Naive thymus-derived CD8-positive, alpha-beta T cell (primary cell): Measurements from ENCODE around the gene RDH12. TPM values are rescaled to one million over a fixed set of nuclear protein-coding genes. Genes with fewer than 3 reads are reported as not detected.
"Not testable (repeated sequence)": the region's sequence is repeated elsewhere in the genome, so short reads cannot be mapped to it uniquely, and the experiment has no call there.

Experiments used
- ATAC-seq, 2 donors: fragments of 150-1000 bp; cut with Tn5 transposase in 1 of 2; sonication (Bioruptor Pico), chemical (Tn5 transposase) in 1 of 2; 1 replicate in 1 of 2; 2 replicates in 1 of 2; pipeline ENCODE4 v1.10.0; 2021; ENCODE audit warnings: mild to moderate bottlenecking in 2 of 2, moderate library complexity in 2 of 2
- POLR2A ChIA-PET: fragments of 350-600 bp; sonication (Branson Sonifier 250); formaldehyde crosslinking; loops from one replicate; lab custom pipeline; 2021; ENCODE audit warnings: antibody characterized with exemption; lab: Charles Lee
- DNase-seq, 10 donors: peaks; one replicate each; pipeline versions ENCODE4 v3.0.0 to v3.0.0-alpha.2; 2020 to 2022
- H3K27ac Mint-ChIP-seq, 10 donors: one replicate each; pipeline ENCODE4 v1.8.0; 2020 to 2022; ENCODE audit warnings: mild to moderate bottlenecking in 10 of 10, mixed read lengths in 10 of 10, moderate library complexity in 4 of 10, inconsistent platforms in 1 of 10
- H3K27me3 Mint-ChIP-seq, 5 donors: one replicate each; pipeline ENCODE4 v1.8.0; 2021 to 2022; ENCODE audit warnings: mixed read lengths in 5 of 5
- H3K36me3 Mint-ChIP-seq, 3 donors: one replicate each; pipeline ENCODE4 v1.8.0; 2020 to 2022; ENCODE audit warnings: mixed read lengths in 3 of 3, mild to moderate bottlenecking in 2 of 3, inconsistent platforms in 1 of 3
- H3K4me1 Mint-ChIP-seq, 4 donors: one replicate each; pipeline ENCODE4 v1.8.0; 2021 to 2022; ENCODE audit warnings: mixed read lengths in 4 of 4
- H3K4me3 Mint-ChIP-seq, 10 donors: one replicate each; pipeline ENCODE4 v1.8.0; 2020 to 2022; ENCODE audit warnings: mild to moderate bottlenecking in 10 of 10, mixed read lengths in 10 of 10, moderate library complexity in 6 of 10, inconsistent platforms in 1 of 10
- H3K9me3 Mint-ChIP-seq, 9 donors: one replicate each; pipeline ENCODE4 v1.8.0; 2020 to 2022; ENCODE audit warnings: mixed read lengths in 9 of 9, mild to moderate bottlenecking in 3 of 9, inconsistent platforms in 1 of 9, moderate library complexity in 1 of 9
- polyA plus RNA-seq, 3 donors: library from polyadenylated mRNA; unstranded; fragments of 300-500 nt; fragmentation: Illumina TruSeq; gene quantifications; one replicate each; pipeline ENCODE4 v1.2.3, GENCODE V29; 2021
- total RNA-seq, 8 experiments: library from RNA in 2 of 8; stranded (reverse) in 2 of 8; gene quantifications; one replicate each; pipeline ENCODE4 v1.2.3 and lab custom pipeline; 2021 to 2026

RDH12 gene
- total and polyA plus RNA-seq, 5 experiments from 2014 or later: not detected

GRCh38 chr14:67709796-67710195 is 8.1 kb downstream of the RDH12 start:
- H3K4me3 Mint-ChIP-seq, DNase-seq, H3K4me1 Mint-ChIP-seq, H3K27ac Mint-ChIP-seq, H3K27me3 Mint-ChIP-seq, ATAC-seq, POLR2A ChIA-PET: not testable (repeated sequence)
- Mint-ChIP-seq H3K36me3 (peaks cover 0 to 11% (median 4%) of the 10 kb centered on the region in 3 donors), H3K9me3 (peaks cover 0 to 23% (median 2%) of the 10 kb centered on the region in 9 donors)

- peaks cover 0 to 23% (median 2%) of the 10 kb centered on the region in 9 donors for H3K9me3 Mint-ChIP-seq
- DNase-seq (no peak), ATAC-seq (no peak)
- POLR2A ChIA-PET: no interaction called here
- H3K27me3 Mint-ChIP-seq: peaks cover 0 to 5% (median 0%) of the 10 kb centered on the region in 5 donors
- H3K4me3 Mint-ChIP-seq: no peak overlapping the region
- H3K4me1 Mint-ChIP-seq: no peaks in the 10 kb centered on the region
- peaks cover 0 to 11% (median 4%) of the 10 kb centered on the region in 3 donors for H3K36me3 Mint-ChIP-seq
- H3K27ac Mint-ChIP-seq: no peak overlapping the region
Measured at GRCh38 chr14:67710209-67710608, 8.5 kb downstream of the RDH12 start.

GRCh38 chr14:67717048-67717447 is 15.4 kb downstream of the RDH12 start:
- POLR2A ChIA-PET: no interaction called here
- ATAC-seq (no peak), DNase-seq (no peak)
- Mint-ChIP-seq H3K9me3 (no peaks in the 10 kb centered on the region), H3K4me1 (peaks cover 0 to 2% (median 0%) of the 10 kb centered on the region in 4 donors), H3K27me3 (peaks cover 8 to 15% (median 13%) of the 10 kb centered on the region in 5 donors), H3K4me3 (no peak overlapping the region), H3K27ac (no peak overlapping the region), H3K36me3 (no peaks in the 10 kb centered on the region)

- ATAC-seq (no peak), DNase-seq (no peak)
- peaks cover 0 to 12% (median 6%) of the 10 kb centered on the region in 4 donors for H3K4me1 Mint-ChIP-seq
- H3K27ac Mint-ChIP-seq: no peak overlapping the region
- H3K4me3 Mint-ChIP-seq: peak overlapping the region in 1 of 10 donors; percentile 31
- H3K36me3 Mint-ChIP-seq: no peaks in the 10 kb centered on the region
- no peaks in the 10 kb centered on the region for H3K9me3 Mint-ChIP-seq
- POLR2A ChIA-PET: no interaction called here
- peaks cover 16 to 27% (median 24%) of the 10 kb centered on the region in 5 donors for H3K27me3 Mint-ChIP-seq
Measured at GRCh38 chr14:67718265-67718664, 16.6 kb downstream of the RDH12 start.

- H3K27me3 Mint-ChIP-seq: peaks cover 21 to 38% (median 32%) of the 10 kb centered on the region in 5 donors
- DNase-seq, H3K4me3 Mint-ChIP-seq, H3K9me3 Mint-ChIP-seq, POLR2A ChIA-PET, H3K36me3 Mint-ChIP-seq, H3K27ac Mint-ChIP-seq, ATAC-seq: not testable (repeated sequence)
- H3K4me1 Mint-ChIP-seq: peaks cover 0 to 12% (median 6%) of the 10 kb centered on the region in 4 donors
Measured at GRCh38 chr14:67719385-67719784, 17.7 kb downstream of the RDH12 start.

- POLR2A ChIA-PET: no interaction called here
- no peak overlapping the region for H3K4me3 Mint-ChIP-seq
Measured at GRCh38 chr14:67719866-67720265, 18.2 kb downstream of the RDH12 start.

GRCh38 chr14:67721875-67722274 is 20.2 kb downstream of the RDH12 start:
- Mint-ChIP-seq H3K36me3 (no peaks in the 10 kb centered on the region), H3K4me3 (no peak overlapping the region)

More at GRCh38 chr14:67719866-67720265, 18.2 kb downstream of the RDH12 start:
- ATAC-seq (no peak), DNase-seq (no peak)
- H3K27ac Mint-ChIP-seq: no peak overlapping the region
- peaks cover 22 to 40% (median 35%) of the 10 kb centered on the region in 5 donors for H3K27me3 Mint-ChIP-seq
- no peaks in the 10 kb centered on the region for H3K36me3 Mint-ChIP-seq
- H3K4me1 Mint-ChIP-seq: peaks cover 0 to 12% (median 6%) of the 10 kb centered on the region in 4 donors
- H3K9me3 Mint-ChIP-seq: peaks cover 0 to 2% (median 0%) of the 10 kb centered on the region in 9 donors

GRCh38 chr14:67722293-67722692 is 20.6 kb downstream of the RDH12 start:
- no peak for DNase-seq
- Mint-ChIP-seq H3K27ac (no peak overlapping the region), H3K36me3 (no peaks in the 10 kb centered on the region), H3K4me1 (peaks cover 0 to 12% (median 6%) of the 10 kb centered on the region in 4 donors), H3K9me3 (peaks cover 0 to 2% (median 0%) of the 10 kb centered on the region in 9 donors), H3K27me3 (peaks cover 24 to 59% (median 49%) of the 10 kb centered on the region in 5 donors), H3K4me3 (peak overlapping the region in 1 of 10 donors; percentile 70)
- peak in 1 of 2 donors; percentile 29 for ATAC-seq
- POLR2A ChIA-PET: no interaction called here

More at GRCh38 chr14:67721875-67722274, 20.2 kb downstream of the RDH12 start:
- DNase-seq (no peak), ATAC-seq (no peak)
- Mint-ChIP-seq H3K9me3 (peaks cover 0 to 2% (median 0%) of the 10 kb centered on the region in 9 donors), H3K4me1 (peaks cover 0 to 12% (median 6%) of the 10 kb centered on the region in 4 donors), H3K27me3 (peaks cover 24 to 58% (median 49%) of the 10 kb centered on the region in 5 donors), H3K27ac (no peak overlapping the region)
- POLR2A ChIA-PET: interaction anchor here (1.1 kb wide), 1 partner anchor 27 kb away, joined by 4 read pairs; the partner anchor contains the start of gene RDH11

GRCh38 chr14:67725171-67725570 is 23.5 kb downstream of the RDH12 start:
- Mint-ChIP-seq H3K9me3 (peaks cover 0 to 2% (median 0%) of the 10 kb centered on the region in 9 donors), H3K36me3 (no peaks in the 10 kb centered on the region), H3K4me1 (peaks cover 0 to 12% (median 6%) of the 10 kb centered on the region in 4 donors), H3K27ac (no peak overlapping the region), H3K4me3 (no peak overlapping the region), H3K27me3 (peaks cover 24 to 57% (median 49%) of the 10 kb centered on the region in 5 donors)
- no peak for ATAC-seq
- no peak for DNase-seq
- POLR2A ChIA-PET: no interaction called here

- no peak overlapping the region for H3K4me3 Mint-ChIP-seq
- H3K4me1 Mint-ChIP-seq: peaks cover 0 to 6% (median 6%) of the 10 kb centered on the region in 4 donors
- peaks cover 13 to 41% (median 33%) of the 10 kb centered on the region in 5 donors for H3K27me3 Mint-ChIP-seq
- POLR2A ChIA-PET: interaction anchor here (0.6 kb wide), 1 partner anchor 67 kb away, joined by 3 read pairs; no protein-coding TSS in a partner anchor
- H3K9me3 Mint-ChIP-seq: peaks cover 0 to 2% (median 0%) of the 10 kb centered on the region in 9 donors
- no peak for DNase-seq
- no peak for ATAC-seq
- H3K36me3 Mint-ChIP-seq: no peaks in the 10 kb centered on the region
- no peak overlapping the region for H3K27ac Mint-ChIP-seq
Measured at GRCh38 chr14:67727361-67727760, 25.7 kb downstream of the RDH12 start.

- Mint-ChIP-seq H3K4me1 (no peaks in the 10 kb centered on the region), H3K27me3 (peaks cover 8 to 32% (median 26%) of the 10 kb centered on the region in 5 donors), H3K36me3 (no peaks in the 10 kb centered on the region), H3K27ac (no peak overlapping the region), H3K4me3 (no peak overlapping the region), H3K9me3 (peaks cover 0 to 2% (median 0%) of the 10 kb centered on the region in 9 donors)
- ATAC-seq: no peak
- POLR2A ChIA-PET: no interaction called here
- no peak for DNase-seq
Measured at GRCh38 chr14:67728258-67728657, 26.6 kb downstream of the RDH12 start.

GRCh38 chr14:67729072-67729885 is 27.6 kb downstream of the RDH12 start:
- DNase-seq (no peak), ATAC-seq (no peak)
- no peaks in the 10 kb centered on the region for H3K36me3 Mint-ChIP-seq
- H3K4me3 Mint-ChIP-seq: no peak overlapping the region
- H3K9me3 Mint-ChIP-seq: peaks cover 0 to 2% (median 0%) of the 10 kb centered on the region in 9 donors
- no peaks in the 10 kb centered on the region for H3K4me1 Mint-ChIP-seq
- H3K27me3 Mint-ChIP-seq: peaks cover 4 to 23% (median 18%) of the 10 kb centered on the region in 5 donors
- no peak overlapping the region for H3K27ac Mint-ChIP-seq
- POLR2A ChIA-PET: no interaction called here

GRCh38 chr14:67733616-67734015 is 31.9 kb downstream of the RDH12 start:
- no peaks in the 10 kb centered on the region for H3K27me3 Mint-ChIP-seq
- no peaks in the 10 kb centered on the region for H3K9me3 Mint-ChIP-seq
- no peaks in the 10 kb centered on the region for H3K4me1 Mint-ChIP-seq
- peak overlapping the region in 1 of 10 donors; percentile 60 for H3K27ac Mint-ChIP-seq
- H3K4me3 Mint-ChIP-seq: no peak overlapping the region
- peaks cover 0 to 2% (median 0%) of the 10 kb centered on the region in 3 donors for H3K36me3 Mint-ChIP-seq
- DNase-seq (no peak), ATAC-seq (no peak)
- POLR2A ChIA-PET: no interaction called here
